ENCODE results near the gene CD22.

The CD22 gene

GRCh38 chr19:35341565-35342225 lies 12.7 kb downstream of the CD22 start:
- no peak for TF ChIP-seq CTCF (conservative IDR thresholded peaks at IDR 0.05; ENCODE audit: low read length)
- no peak for DNase-seq (ENCODE audit: low read depth)
- H3K4me3 ChIP-seq (ENCODE audit: low read length), result no peak overlapping the region

GRCh38 chr19:35342430-35342829 lies 13.4 kb downstream of the CD22 start:
- no peak for DNase-seq (ENCODE audit: low read depth)
- no peak overlapping the region for H3K4me3 ChIP-seq (ENCODE audit: low read length)
- no peak for TF ChIP-seq CTCF (conservative IDR thresholded peaks at IDR 0.05; ENCODE audit: low read length)

GRCh38 chr19:35344511-35345031 lies 15.6 kb downstream of the CD22 start:
- H3K4me3 ChIP-seq (ENCODE audit: low read length), result no peak overlapping the region
- no peak for DNase-seq (ENCODE audit: low read depth)
- no peak for TF ChIP-seq CTCF (conservative IDR thresholded peaks at IDR 0.05; ENCODE audit: low read length)

- no peak for DNase-seq (ENCODE audit: low read depth)
- no peak for TF ChIP-seq CTCF (conservative IDR thresholded peaks at IDR 0.05; ENCODE audit: low read length)
- no peak overlapping the region for H3K4me3 ChIP-seq (ENCODE audit: low read length)
Measured at GRCh38 chr19:35345671-35346111, 16.7 kb downstream of the CD22 start.

GRCh38 chr19:35346193-35347052 lies 17.4 kb downstream of the CD22 start:
- no peak for TF ChIP-seq CTCF (conservative IDR thresholded peaks at IDR 0.05; ENCODE audit: low read length)
- no peak for DNase-seq (ENCODE audit: low read depth)
- H3K4me3 ChIP-seq (ENCODE audit: low read length), result no peak overlapping the region

- no peak for DNase-seq (ENCODE audit: low read depth)
- no peak within 1 kb of the TSS for H3K4me3 ChIP-seq (ENCODE audit: low read length)
Measured at GRCh38 chr19:35347171-35347929, 18.4 kb downstream of the CD22 start, which contains the start of gene FFAR1. FFAR1 (plus strand) TSS chr19:35347902; CDS start chr19:35351552, 3,650 bp downstream.

More at GRCh38 chr19:35347171-35347929, 18.4 kb downstream of the CD22 start, which contains the start of gene FFAR1:
- no peak for TF ChIP-seq CTCF (conservative IDR thresholded peaks at IDR 0.05; ENCODE audit: low read length)
